Omental fat pad (tissue), 4 donors: ENCODE results near the gene CA4. TPM values are rescaled to one million over a fixed set of nuclear protein-coding genes. Genes with fewer than 3 reads are reported as not detected.

Source experiments
- ATAC-seq: fragments of 150-250 bp; one replicate; pipeline ENCODE4 v1.9.1; 2016; ENCODE audit warnings: mild to moderate bottlenecking, moderate library complexity; ENCODE audit not compliant: low FRiP score
- DNase-seq: peaks from one replicate; pipeline ENCODE4 v3.0.0-alpha.2; 2019; ENCODE audit warnings: low spot score
- CTCF ChIP-seq, 3 donors: fragments of 450-650 bp; IDR thresholded peaks; one replicate each; pipeline ENCODE4 v1.5.1; 2016 to 2017; ENCODE audit warnings: antibody characterized with exemption in 3 of 3, mild to moderate bottlenecking in 3 of 3, moderate library complexity in 2 of 3
- total RNA-seq, 4 donors: library from RNA; depleted of rRNA; stranded (reverse); fragments of >200 nt; gene quantifications; one replicate each; pipeline ENCODE4 v1.1.0, GENCODE V29; 2016

Gene CA4
- total RNA-seq, 4 donors from 2014 or later = 9.1 to 168 (median 56.6) TPM

GRCh38 chr17:60128171-60128859 lies 21.5 kb upstream of the CA4 start:
- ATAC-seq = no peak
- no peak for DNase-seq
- TF ChIP-seq CTCF (IDR thresholded peaks at IDR 0.05) = no peak

DNA sequence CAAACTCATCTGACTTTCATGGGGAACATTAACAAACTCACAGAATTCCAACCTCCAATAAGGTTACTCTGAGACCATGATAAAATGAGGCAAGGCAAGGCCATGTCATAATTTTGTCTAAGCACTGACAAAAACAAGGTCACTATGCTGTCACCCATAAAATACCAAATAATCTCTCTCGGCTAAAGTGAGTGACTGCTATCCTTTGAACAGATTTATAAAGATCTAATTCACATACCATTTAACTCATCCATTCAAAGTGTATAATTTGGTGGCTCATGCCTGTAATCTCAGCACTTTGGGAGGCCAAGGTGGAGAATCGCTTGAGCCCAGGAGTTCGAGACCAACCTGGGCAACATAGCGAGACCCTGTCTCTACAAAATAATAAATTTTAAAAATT lies 20.6 kb upstream of the CA4 start:
- DNase-seq (no peak), ATAC-seq (no peak)
- no peak for TF ChIP-seq CTCF (IDR thresholded peaks at IDR 0.05)

DNA sequence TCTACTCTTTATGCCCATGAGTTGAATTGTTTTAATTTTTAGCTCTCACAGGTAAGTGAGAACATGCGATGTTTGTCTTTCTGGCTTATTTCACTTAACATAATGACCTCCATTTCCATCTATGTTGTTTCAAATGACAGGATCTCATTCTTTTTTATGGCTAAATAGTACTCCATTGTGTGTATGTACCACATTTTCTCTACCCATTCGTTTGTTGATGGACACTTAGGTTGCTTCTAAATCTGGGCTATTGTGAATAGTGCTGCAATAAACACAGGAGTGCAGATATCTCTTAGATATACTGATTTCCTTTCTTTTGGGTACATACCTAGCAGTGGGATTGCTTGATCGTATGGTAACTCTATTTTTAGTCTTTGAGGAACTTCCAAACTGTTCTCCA lies 19.3 kb upstream of the CA4 start:
- no peak for TF ChIP-seq CTCF (IDR thresholded peaks at IDR 0.05)
- no peak for ATAC-seq
- DNase-seq = no peak

- no peak for TF ChIP-seq CTCF (IDR thresholded peaks at IDR 0.05)
- no peak for DNase-seq
- peak; percentile 15 for ATAC-seq
Observed at GRCh38 chr17:60134396-60135150, 15.2 kb upstream of the CA4 start.

DNA sequence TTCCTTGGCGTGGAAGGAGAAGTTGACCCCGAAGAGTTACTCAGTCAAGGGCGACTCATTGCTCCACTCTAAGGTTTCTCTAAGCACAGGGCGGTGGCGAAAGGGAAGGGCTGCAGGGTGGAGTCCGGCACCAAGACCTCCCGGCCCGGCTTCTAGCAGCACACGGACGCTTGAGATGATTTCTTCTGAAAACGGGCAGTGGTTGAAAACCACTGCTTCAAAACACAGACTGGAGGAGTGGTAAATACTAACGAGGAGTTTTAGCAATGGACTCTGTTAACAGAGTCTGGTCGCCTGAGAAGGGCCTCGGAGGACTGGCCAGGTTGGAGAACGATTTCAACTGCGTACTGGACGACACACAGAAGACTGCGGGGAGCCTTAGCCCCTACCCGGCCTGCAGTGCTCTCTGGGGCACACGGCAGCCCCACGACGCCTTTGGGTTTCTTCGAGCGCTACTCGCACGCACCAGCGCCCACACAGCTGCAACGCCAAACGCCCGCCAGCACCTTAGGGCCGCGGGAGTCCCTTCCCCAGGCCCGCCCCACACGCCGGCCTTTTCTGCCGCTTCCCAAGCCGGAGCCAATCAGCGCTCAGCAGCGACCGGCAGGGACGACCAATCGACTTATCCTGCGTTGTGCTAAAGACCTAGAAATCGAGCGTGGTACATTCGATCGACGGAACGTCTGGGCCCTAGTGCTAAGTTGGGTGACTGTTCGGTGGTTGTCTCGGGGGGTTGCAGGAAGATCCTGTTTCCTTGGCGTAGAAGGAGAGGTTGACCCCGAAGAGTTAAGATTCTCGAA lies 14.4 kb upstream of the CA4 start:
- DNase-seq (peak; percentile 59), ATAC-seq (peak; percentile 95)
- no peak for TF ChIP-seq CTCF (IDR thresholded peaks at IDR 0.05)

DNA sequence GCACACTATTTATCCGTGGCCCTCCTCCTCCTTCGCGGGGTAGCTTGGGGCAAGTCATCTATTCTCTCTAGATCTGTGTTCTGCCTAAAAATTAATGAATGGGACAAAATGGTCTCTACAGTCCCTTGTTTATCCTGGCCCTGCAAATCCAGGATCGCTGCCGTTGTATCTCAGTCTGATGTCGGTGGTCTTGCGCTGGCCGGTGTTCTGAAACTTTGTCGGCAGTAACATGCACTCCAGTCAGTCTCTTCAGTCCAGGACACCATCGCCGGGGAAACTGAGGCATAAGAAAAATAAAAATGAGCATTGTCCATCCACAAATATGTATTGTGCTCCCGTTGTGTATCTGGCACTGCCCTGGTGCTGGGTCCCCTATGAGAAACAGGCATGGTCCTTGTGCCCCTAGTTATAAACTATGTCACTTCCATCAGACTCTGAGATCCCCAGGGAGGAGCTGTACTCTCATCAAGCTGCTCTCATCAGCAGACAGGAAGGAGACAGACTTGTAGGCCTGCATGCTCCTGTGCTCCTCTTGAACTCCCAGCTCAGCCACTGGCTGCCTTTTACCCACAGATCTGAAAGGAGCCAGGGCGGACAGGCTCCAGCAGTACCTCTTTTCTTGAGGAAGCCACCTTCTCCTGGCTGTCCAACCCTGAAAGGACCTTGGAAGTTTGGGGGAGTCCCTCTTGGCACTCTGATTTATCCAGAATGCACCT lies 13.7 kb upstream of the CA4 start:
- TF ChIP-seq CTCF (IDR thresholded peaks at IDR 0.05) = no peak
- ATAC-seq = no peak
- no peak for DNase-seq
